NCI-H146 treated with DMSO at 0.1 percent for 48 hours (cell line): ENCODE results near the gene GLE1.

Source experiments
- DNase-seq: peaks from one replicate; lab custom pipeline; 2025; ENCODE audit not compliant: unreplicated experiment; lab: John Stamatoyannopoulos, UW

The GLE1 gene

GRCh38 chr9:128587453-128587852 is 82.9 kb downstream of the GLE1 start:
- no peak for DNase-seq

GRCh38 chr9:128588581-128589233 is 84.2 kb downstream of the GLE1 start:
- DNase-seq, result no peak
